GM19193 (cell line): ENCODE data around the gene PCGF2.

Experiments
- POLR2A ChIP-seq: IDR thresholded peaks from 4 replicates; pipeline ENCODE4 v1.6.1; 2011; ENCODE audit not compliant: insufficient read depth, insufficient read length; ENCODE audit errors: extremely low read depth

The PCGF2 gene

DNA sequence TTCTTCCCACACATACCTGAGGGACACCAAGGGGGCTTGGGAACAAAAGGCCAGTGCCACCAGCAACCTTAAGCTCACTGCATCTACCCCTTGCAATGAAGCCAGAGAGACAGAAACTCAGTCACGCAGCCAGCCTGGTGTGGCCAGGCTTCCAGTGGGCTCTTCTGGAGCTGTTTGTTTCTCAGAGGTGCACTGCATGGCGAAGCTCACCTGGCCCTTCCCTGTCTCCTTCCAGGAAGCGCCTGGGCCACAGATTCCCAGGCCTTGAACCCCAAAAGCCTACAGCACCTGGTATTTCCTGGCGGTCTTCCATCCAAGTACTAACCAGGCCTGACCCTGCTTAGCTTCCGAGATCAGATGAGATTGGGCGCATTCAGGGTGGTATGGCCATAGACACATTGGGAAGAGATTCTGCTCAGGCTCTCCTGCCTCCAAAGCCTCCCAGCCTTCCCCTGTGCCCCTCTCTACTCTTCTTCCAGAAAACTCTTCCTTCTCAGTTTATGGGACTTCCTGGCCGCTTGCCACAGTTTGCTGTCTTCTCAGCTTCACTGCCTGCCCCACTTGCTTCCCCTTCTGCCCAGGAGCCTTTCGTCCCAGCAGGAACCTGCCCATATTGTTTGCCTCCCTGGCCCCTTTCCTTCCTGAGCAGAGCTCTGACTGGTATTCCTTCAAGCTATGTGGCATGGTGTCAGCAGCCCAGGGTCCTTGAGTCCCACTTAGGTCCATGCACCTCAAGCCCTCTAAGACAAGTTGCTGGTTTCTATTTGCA is 16.4 kb downstream of the PCGF2 start:
- TF ChIP-seq POLR2A, result no peak

DNA sequence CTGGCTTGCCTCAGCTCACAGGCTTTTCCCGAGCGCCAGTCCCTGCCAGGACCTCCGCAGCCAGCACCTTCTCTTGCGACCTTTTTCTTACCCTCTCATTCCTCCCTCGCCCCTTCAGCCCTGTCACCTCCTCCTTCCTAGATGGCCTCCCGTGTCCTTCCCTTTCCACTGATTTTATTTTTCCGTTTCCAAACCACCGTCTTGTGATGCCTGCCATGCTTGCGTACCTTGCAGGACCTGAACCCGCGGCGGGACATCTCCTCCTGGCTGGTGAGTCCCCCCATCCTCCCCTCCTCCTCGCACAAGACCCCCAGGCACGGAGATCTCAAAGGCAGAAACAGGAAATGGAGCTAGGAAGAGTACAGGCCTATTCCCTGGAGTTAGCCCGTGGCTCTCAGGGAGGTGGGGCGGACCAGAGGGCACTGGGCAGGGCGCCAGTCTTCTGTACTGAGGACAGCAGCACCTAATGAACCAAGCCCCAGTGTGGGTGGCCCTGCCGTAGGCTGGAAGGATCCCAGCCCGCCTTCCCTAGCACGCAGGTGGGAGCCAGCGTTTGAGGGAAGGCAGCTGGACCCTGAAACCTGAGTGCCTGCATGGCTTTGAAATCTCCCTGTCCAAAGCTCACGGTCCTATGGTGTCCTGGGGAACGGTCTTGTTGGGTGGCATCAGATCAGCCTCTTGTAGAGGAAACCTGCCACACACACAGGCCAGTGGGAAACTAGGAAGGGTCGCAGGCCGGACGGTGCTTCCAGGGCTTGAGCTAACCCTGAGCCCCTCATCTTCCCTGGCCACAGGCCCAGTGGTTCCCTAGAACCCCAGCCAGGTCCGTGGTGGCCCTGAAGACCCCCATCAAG is 17.4 kb downstream of the PCGF2 start:
- TF ChIP-seq POLR2A, result no peak

DNA sequence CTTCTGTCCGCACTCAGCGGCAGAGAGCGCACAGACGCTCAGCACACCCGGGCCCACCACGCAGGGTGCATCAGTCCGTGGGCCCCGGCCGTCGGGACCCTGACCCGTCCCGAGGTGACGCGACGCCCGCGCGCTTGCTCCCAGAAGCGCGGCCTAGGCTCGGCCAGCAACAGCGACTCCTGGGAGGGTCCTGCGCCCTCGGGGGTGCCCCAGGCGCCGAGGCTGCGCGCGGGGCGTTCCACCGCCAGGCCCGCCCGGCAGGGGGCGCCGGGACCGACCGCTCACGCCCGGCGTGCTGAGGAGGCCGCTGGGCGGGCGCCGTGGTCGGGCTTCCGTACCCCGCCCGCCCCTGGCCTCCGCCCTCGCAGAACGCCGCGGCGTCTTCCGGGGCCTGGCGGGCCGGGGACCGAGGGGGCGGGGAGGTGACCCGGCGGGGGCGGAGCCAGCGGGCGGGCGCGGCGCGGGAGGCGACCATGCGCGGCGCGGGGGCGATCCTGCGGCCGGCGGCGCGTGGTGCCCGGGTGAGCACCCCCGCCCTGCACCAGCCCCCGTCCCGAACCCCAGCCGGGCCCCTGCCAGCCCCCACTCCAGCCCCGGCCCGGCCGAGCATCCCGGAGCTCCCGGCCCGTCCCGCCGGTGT is 18.1 kb downstream of the PCGF2 start, which contains the start of gene CISD3:
Gene CISD3, plus strand, starts transcription at position 456 of the 640 bp plus-strand sequence. Its CDS starts 18 bp downstream, at position 474.
- peak; percentile 36 for TF ChIP-seq POLR2A

DNA sequence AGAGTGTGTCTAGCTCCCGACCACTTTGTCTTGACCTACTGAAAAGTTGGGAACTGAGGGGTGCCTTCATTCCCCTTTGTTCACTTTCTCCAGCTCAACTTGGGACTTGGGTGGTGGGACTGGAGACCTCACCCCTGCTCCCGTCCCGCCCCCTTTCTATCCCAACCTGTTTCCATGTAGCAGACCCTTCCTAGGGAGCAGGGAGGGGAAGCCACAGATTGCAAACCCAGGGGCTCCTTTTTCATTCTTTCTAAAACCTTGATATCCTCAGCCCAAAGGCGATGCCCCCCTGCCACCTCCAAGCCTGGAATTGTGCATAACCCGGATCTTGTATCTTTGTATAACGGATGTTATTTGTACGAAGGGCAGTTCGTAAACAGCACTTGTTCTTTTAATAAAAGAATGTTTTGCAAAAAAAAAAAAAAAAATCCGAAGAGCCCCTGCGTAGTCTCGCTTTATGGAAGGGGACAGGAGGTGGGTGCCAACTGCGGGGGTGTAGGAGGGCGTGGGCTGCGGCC is 18.7 kb downstream of the PCGF2 start:
- TF ChIP-seq POLR2A, result no peak

DNA sequence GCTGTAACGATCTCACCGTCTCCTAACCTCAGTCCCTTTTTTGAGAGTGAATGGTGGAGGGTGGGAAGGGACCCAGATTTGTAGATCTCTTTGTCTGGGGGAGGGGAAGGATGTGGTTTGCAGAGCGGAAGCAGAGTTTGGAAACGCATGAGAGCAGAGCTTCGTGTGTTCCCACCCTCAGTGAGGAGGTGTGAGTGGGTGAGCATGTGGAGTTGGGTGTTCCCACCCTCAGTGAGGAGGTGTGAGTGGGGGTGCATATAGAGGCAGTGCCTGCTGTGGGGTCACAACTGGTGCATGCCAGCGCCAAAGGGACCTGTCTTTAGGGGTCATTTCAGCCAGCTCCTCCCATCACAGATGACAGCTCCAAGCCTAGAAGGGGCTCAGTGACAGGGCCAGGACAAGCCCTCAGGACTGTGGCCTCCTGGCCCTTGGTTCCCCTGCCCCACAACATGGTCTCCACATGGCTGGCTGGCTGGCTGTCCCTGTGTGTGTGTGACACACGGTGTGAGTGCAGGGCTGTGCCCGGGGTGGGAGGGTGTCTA is 19.8 kb downstream of the PCGF2 start:
- TF ChIP-seq POLR2A, result no peak

DNA sequence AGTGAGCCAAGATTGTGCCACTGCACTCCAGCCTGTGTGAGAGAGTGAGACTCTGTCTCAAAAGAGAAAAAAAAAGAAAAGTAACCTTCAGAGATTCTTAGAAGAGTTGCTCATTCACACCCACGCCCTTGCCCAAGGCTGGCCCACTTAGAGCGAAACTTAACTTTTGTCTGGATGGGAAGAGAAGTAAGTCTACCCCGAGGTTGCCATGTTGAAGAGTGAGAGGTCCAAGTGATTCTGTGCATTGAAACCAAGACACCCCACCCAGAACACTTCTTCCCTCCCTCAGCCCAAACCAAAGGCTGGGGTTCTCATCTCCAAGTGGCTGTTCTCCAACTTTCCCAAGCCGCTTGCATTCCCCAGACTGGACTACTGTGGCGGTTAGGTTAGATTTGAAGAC is 20.4 kb downstream of the PCGF2 start:
- no peak for TF ChIP-seq POLR2A

DNA sequence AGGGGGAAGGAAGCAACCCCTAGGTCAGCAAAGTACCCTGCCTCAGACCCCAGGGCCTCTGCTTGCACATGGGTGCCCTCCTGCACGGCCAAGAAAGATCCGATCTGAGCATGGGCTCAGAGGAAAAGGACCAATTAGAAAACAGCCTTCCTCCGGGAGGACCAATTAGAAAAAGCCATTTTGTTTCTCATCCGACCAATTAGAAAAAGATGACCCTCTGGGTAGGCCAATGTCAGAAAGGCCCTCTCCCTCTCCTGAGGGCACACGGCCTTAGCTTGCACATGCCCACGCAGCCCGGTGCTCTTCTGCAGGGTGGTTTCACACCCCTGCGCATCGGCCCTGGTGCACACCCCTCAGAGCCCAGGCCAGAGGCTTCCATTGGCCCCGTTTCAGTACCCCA is 23.1 kb downstream of the PCGF2 start:
- no peak for TF ChIP-seq POLR2A

DNA sequence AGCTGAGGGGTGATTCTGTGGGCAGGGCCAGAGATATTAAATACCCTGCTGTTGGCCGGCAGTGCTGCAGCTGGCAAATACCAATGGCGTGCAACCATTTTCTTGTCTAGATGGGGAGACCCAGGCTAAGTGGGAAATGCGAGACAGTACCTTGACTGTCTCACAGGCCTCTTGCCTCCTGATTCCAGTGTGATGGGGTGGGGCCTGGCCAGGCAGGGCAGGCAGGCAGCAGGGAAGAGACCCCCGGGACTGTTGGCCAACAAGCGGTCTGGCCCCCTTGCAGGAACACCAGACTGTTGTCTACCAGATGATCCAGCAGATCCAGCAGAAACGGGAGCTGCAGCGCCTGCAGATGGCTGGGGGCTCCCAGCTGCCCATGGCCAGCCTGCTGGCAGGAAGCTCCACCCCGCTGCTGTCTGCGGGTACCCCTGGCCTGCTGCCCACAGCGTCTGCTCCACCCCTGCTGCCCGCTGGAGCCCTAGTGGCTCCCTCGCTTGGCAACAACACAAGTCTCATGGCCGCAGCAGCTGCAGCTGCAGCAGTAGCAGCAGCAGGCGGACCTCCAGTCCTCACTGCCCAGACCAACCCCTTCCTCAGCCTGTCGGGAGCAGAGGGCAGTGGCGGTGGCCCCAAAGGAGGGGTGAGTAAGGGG is 23.7 kb downstream of the PCGF2 start:
- no peak for TF ChIP-seq POLR2A

DNA sequence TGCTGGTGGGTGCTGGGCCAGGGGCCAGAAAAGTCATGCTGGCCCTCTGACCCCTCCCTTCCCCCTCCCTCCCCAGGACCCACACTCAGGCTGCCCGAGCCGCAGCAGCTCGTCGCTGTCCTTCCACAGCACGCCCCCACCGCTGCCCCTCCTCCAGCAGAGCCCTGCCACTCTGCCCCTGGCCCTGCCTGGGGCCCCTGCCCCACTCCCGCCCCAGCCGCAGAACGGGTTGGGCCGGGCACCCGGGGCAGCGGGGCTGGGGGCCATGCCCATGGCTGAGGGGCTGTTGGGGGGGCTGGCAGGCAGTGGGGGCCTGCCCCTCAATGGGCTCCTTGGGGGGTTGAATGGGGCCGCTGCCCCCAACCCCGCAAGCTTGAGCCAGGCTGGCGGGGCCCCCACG is 26.3 kb downstream of the PCGF2 start:
- no peak for TF ChIP-seq POLR2A

DNA sequence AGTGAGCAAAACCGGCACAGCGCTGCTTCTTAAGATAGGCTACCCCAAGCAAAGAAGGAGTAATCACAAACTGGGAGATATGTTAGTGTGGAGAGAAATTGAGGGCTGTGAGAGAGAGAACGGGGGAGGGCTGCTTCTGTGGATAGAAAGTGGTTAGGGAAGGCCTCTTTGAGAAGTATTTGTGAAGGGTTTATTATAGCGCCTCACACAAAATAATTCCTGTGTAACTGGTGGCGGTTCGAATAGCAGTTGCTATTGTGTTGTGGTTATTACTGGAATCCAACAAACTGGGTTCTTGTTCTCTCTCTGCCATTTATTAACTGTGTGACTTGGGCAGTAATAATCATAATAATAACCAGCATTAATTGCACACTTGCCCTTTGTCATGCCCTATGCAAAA is 27.2 kb downstream of the PCGF2 start:
- TF ChIP-seq POLR2A, result no peak

DNA sequence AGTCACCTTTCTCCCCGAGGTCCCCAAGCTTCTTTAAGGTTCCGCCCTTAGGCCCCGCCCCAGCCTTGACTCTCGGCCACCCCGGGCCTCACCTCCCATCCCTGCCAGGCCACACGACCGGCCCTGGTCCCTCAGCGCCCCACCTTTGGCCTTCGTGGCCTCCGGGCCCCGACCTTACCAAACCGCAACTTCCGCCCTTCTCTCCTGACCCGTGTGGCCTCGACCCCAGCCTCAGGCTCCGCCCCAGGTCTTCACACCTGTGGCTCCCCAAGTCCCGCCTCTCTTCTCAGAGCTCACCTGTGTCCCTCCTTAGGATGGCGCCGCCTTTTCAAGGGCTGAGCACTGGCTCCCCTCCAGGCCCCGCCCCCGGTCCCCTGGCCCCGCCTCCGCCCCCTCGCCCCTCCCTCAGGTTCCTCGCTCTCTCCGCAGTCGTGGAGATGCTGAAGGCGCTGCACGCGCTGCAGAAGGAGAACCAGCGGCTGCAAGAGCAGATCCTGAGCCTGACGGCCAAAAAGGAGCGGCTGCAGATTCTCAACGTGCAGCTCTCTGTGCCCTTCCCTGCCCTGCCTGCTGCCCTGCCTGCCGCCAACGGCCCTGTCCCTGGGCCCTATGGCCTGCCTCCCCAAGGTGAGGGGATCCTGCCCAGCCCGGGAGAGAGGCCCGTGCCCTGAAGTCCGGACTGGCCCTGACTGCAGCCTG is 28.0 kb downstream of the PCGF2 start:
- TF ChIP-seq POLR2A, result no peak

DNA sequence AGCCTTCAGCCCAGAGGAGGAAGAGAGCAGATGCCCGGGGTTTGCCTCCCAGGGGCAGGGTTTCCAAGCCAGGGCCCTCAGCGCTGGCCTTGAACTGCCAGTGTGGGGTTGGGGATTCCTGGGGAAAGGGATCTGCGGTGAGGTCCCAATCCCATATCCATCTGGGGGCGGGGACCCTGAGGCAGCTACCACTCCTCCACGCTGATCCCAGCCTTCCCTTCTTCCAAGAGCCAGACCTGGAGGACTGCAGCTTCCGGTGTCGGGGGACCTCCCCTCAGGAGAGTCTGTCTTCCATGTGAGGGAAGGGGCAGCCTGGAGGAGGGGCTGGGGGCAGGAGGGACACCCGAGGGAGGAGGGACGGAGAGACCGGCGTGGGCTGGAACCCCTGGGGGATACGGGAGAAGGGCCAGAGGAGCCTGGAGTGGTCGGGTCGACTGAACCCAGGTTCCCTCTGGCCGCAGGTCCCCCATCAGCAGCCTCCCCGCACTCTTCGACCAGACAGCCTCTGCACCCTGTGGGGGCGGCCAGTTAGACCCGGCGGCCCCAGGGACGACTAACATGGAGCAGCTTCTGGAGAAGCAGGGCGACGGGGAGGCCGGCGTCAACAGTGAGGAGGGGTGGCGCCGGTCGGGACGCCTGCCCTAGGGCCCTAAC is 28.7 kb downstream of the PCGF2 start:
- no peak for TF ChIP-seq POLR2A

DNA sequence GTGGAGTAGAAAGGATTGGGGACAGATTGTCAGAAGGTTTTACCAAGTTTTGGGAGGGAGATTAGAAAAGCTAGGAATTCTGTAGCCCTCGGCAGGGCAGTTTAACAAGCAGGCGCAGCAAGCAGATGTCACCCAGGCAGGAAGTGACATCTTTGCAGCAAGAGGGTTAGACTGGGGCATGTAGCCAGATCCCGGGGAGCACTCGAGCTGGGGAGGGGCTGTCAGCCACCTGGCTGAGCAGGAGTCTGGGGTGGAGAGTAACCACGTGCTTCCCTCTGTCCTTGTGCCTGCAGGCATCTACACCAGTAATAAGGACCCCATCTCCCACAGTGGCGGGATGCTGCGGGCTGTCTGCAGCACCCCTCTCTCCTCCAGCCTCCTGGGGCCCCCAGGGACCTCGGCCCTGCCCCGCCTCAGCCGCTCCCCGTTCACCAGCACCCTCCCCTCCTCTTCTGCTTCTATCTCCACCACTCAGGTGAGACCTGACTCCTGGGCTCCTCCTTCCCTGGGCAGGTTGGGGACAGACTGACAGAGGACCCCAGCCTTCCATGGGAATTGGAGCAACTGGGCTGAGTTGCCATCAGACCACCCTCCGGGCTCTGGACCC is 30.9 kb downstream of the PCGF2 start:
- TF ChIP-seq POLR2A, result no peak
